ENCODE data around the gene L3MBTL4.

DNA sequence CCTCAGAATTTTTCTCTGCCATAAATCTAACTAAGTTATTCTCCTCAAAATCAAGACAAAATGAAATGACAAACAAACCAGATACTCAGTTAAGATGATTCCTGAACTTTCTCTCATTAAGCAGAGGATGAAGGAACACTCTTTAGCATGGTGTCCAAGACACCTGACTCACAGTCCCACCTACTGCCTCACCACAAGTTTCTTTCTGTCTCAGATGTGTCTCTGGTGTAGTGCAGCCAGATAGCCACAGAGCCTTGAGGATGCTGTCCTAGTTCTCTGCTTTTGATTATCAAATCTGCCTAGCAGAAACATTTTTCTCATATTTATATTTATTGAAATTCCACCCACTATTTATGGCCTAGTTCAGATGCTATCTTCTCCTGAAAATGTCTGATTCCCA lies 415.8 kb downstream of the L3MBTL4 start:
- TF ChIP-seq EZH2 (IDR thresholded peaks at IDR 0.05; ENCODE audit: borderline replicate concordance, control insufficient read depth, low read depth, low read length) (no peak), POLR2AphosphoS5 (IDR thresholded peaks at IDR 0.05; ENCODE audit: low read length) (no peak), JUND (IDR thresholded peaks at IDR 0.05; ENCODE audit: low read depth, low read length) (no peak), ZNF384 (IDR thresholded peaks at IDR 0.05; ENCODE audit: borderline replicate concordance, low read depth, low read length) (no peak)
- TF ChIP-seq, protein P1, sequence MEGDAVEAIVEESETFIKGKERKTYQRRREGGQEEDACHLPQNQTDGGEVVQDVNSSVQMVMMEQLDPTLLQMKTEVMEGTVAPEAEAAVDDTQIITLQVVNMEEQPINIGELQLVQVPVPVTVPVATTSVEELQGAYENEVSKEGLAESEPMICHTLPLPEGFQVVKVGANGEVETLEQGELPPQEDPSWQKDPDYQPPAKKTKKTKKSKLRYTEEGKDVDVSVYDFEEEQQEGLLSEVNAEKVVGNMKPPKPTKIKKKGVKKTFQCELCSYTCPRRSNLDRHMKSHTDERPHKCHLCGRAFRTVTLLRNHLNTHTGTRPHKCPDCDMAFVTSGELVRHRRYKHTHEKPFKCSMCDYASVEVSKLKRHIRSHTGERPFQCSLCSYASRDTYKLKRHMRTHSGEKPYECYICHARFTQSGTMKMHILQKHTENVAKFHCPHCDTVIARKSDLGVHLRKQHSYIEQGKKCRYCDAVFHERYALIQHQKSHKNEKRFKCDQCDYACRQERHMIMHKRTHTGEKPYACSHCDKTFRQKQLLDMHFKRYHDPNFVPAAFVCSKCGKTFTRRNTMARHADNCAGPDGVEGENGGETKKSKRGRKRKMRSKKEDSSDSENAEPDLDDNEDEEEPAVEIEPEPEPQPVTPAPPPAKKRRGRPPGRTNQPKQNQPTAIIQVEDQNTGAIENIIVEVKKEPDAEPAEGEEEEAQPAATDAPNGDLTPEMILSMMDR (IDR thresholded peaks at IDR 0.05 in 2 of 3, conservative IDR thresholded peaks at IDR 0.05 in 1 of 3; ENCODE audit: control insufficient read depth in 2 of 3, extremely low read depth in 1 of 3, insufficient read depth in 1 of 3, low read depth in 3 of 3, low read length in 3 of 3) = no peak
- TF ChIP-seq, protein P2, sequence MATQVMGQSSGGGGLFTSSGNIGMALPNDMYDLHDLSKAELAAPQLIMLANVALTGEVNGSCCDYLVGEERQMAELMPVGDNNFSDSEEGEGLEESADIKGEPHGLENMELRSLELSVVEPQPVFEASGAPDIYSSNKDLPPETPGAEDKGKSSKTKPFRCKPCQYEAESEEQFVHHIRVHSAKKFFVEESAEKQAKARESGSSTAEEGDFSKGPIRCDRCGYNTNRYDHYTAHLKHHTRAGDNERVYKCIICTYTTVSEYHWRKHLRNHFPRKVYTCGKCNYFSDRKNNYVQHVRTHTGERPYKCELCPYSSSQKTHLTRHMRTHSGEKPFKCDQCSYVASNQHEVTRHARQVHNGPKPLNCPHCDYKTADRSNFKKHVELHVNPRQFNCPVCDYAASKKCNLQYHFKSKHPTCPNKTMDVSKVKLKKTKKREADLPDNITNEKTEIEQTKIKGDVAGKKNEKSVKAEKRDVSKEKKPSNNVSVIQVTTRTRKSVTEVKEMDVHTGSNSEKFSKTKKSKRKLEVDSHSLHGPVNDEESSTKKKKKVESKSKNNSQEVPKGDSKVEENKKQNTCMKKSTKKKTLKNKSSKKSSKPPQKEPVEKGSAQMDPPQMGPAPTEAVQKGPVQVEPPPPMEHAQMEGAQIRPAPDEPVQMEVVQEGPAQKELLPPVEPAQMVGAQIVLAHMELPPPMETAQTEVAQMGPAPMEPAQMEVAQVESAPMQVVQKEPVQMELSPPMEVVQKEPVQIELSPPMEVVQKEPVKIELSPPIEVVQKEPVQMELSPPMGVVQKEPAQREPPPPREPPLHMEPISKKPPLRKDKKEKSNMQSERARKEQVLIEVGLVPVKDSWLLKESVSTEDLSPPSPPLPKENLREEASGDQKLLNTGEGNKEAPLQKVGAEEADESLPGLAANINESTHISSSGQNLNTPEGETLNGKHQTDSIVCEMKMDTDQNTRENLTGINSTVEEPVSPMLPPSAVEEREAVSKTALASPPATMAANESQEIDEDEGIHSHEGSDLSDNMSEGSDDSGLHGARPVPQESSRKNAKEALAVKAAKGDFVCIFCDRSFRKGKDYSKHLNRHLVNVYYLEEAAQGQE (IDR thresholded peaks at IDR 0.05; ENCODE audit: low read depth, low read length) = no peak
